Motor neuron (in vitro differentiated cells): ENCODE data around the gene SUSD6. TPM values are rescaled to one million over a fixed set of nuclear protein-coding genes. Genes with fewer than 3 reads are reported as not detected.
A peak's percentile ranks its signal among the peaks of the same experiment; 100 is the strongest.
"Not testable (repeated sequence)": the region's sequence is repeated elsewhere in the genome, so short reads cannot be mapped to it uniquely, and the experiment has no call there.

Source experiments
- ATAC-seq, 8 experiments: fragments of 200-7000 bp; cut with Tn5 transposase; replicated peaks in 6 of 8; 2 replicates each; pipeline ENCODE4 v1.8.0; 2021; ENCODE audit warnings: mild to moderate bottlenecking in 8 of 8, moderate library complexity in 8 of 8
- H3K27ac ChIP-seq, 2 donors: fragments of 250-450 bp; sonication (Bioruptor Pico); 2 replicates each; pipeline ENCODE4 v1.9.0; 2021; ENCODE audit warnings: antibody characterized with exemption in 2 of 2, mild to moderate bottlenecking in 2 of 2, moderate library complexity in 1 of 2
- H3K4me1 ChIP-seq, 2 donors: fragments of 250-450 bp; sonication (Bioruptor Pico); replicated peaks in 1 of 2; 2 replicates each; pipeline ENCODE4 v1.6.1; 2021; ENCODE audit warnings: antibody characterized with exemption in 2 of 2, mild to moderate bottlenecking in 2 of 2, moderate library complexity in 1 of 2
- H3K4me3 ChIP-seq, 5 donors: fragments of 250-450 bp; sonication (Bioruptor Pico); 2 replicates each; pipeline ENCODE4 v1.9.0; 2021; ENCODE audit warnings: antibody characterized with exemption in 5 of 5, mild to moderate bottlenecking in 5 of 5, moderate library complexity in 4 of 5
- WGBS, 10 experiments: fragments of 450-650 bp; shearing (Covaris generic); methylation state at CpG; one replicate each; pipeline ENCODE4 v1.0.0; 2022; 5-methylcytosine and 5-hydroxymethylcytosine counted together
- in situ Hi-C, 9 experiments: fragments of 400-800 bp; cut with MboI; loops; one replicate each; pipeline ENCODE4 v1.15.0; 2021; ENCODE audit warnings: low sequenced_read_pairs in 9 of 9, low pct_unique_long_range_greater_than_20kb in 2 of 9; ENCODE audit not compliant: unreplicated experiment in 9 of 9
- total RNA-seq, 8 experiments: library from RNA; unstranded; fragments of 300-600 nt; gene quantifications; 2 replicates each; pipeline versions ENCODE4 v1.2.3 to v1.2.4, GENCODE V29; 2022

The SUSD6 gene
- total RNA-seq, 8 experiments from 2014 or later: 6.5 to 36.3 (median 12.2) TPM

- 67 to 100% (median 98%) methylated on average over 2 to 9 of the region's 11 CpGs; no CpG with 5 or more reads in 3 of the 10 experiments for WGBS, 10 experiments
- H3K4me1 ChIP-seq: peaks cover 0 to 15% of the 10 kb centered on the region in 2 donors
- ATAC-seq, in situ Hi-C loops, H3K4me3 ChIP-seq, H3K27ac ChIP-seq: not testable (repeated sequence)
Measured at GRCh38 chr14:69647642-69648041, 36.2 kb downstream of the SUSD6 start.

- Histone ChIP-seq H3K4me3 (no peak overlapping the region), H3K4me1 (peaks cover 0 to 15% of the 10 kb centered on the region in 2 donors), H3K27ac (no peak overlapping the region)
- in situ Hi-C loops: no loop called here
- WGBS, 10 experiments: 7 to 100% (median 59%) methylated on average over 1 to 6 of the region's 6 CpGs
- ATAC-seq: peak in 5 of 8 experiments; percentile 47 to 92 (median 50)
Measured at GRCh38 chr14:69648480-69649451, 37.4 kb downstream of the SUSD6 start.

- H3K27ac ChIP-seq: no peak overlapping the region
- in situ Hi-C loops: no loop called here
- 24 to 100% (median 89%) methylated on average over 1 to 3 of the region's 3 CpGs; no CpG with 5 or more reads in 4 of the 10 experiments for WGBS, 10 experiments
- H3K4me3 ChIP-seq: no peak overlapping the region
- ATAC-seq: peak in 3 of 8 experiments; percentile 10 to 36 (median 30)
- peaks cover 0 to 15% of the 10 kb centered on the region in 2 donors for H3K4me1 ChIP-seq
Measured at GRCh38 chr14:69650948-69651369, 39.6 kb downstream of the SUSD6 start.

DNA sequence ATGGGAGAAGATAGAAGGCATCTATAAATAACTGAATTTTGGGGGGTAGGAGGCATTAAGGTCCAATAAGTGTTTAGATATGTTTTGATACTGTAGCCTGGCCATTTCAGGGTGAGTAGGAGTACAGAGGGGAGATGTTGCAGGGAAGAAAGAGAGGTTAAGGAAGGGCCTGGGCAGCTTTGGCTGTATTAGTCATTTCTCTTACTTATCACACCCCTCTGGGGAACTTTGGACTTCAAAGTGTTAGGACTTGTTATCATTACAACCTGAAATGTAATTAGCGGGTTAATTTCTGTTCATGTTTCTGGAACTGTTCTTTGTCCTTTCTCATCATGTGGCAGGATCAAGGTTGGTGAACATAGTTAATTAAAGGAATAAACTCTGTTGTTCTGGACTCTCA is 40.3 kb downstream of the SUSD6 start:
- Histone ChIP-seq H3K27ac (no peak overlapping the region), H3K4me3 (no peak overlapping the region), H3K4me1 (peaks cover 0 to 15% of the 10 kb centered on the region in 2 donors)
- ATAC-seq: peak in 2 of 8 experiments; percentile 26 to 44
- in situ Hi-C loops: no loop called here
- WGBS, 10 experiments: 80 to 100% (median 100%) methylated on average over 1 of the region's 1 CpG; no CpG with 5 or more reads in 3 of the 10 experiments

GRCh38 chr14:69652942-69653684 is 41.7 kb downstream of the SUSD6 start:
- ATAC-seq: no peak
- in situ Hi-C loops: no loop called here
- no peak overlapping the region for H3K27ac ChIP-seq
- peaks cover 3 to 20% of the 10 kb centered on the region in 2 donors for H3K4me1 ChIP-seq
- WGBS, 10 experiments: 82 to 100% (median 92%) methylated on average over 1 to 8 of the region's 10 CpGs; no CpG with 5 or more reads in 1 of the 10 experiments
- no peak overlapping the region for H3K4me3 ChIP-seq

- ATAC-seq: no peak
- 75 to 100% (median 84%) methylated on average over 1 to 3 of the region's 3 CpGs; no CpG with 5 or more reads in 5 of the 10 experiments for WGBS, 10 experiments
- in situ Hi-C loops: no loop called here
- peaks cover 3 to 18% of the 10 kb centered on the region in 2 donors for H3K4me1 ChIP-seq
- H3K27ac ChIP-seq: no peak overlapping the region
- H3K4me3 ChIP-seq: no peak overlapping the region
Measured at GRCh38 chr14:69654116-69654515, 42.7 kb downstream of the SUSD6 start.

GRCh38 chr14:69657950-69658355 is 46.6 kb downstream of the SUSD6 start:
- WGBS, 10 experiments: 14 to 69% (median 42%) methylated on average over 1 to 8 of the region's 9 CpGs; no CpG with 5 or more reads in 3 of the 10 experiments
- in situ Hi-C loops: no loop called here

DNA sequence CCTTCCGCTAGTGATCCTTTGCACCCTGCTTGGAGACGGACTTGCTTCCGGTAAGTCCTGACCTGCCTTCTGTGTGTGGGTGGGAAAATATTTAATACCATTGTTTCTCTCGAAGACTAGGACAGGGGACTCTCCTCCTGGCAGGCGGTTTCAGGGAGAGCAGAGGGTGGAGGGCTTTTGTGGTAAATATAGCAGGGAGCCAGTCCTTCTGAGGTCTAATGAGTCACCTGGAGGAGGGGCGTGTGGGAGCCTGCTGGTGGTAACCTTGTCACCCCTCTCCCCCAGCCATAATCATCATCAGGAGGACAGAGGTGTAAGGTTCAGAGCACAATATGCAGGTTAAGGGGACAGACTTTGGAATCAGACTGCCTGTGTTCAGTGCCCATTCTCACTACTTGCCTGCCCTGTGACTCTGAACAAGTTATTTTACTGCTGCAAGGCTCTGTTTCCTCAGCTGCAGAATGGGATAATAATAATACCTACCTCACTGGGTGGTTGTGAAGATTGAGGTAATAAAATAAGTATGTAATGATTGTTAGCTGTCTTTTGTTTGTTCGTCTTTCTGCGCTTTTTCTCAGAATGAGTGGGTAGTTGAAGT is 47.4 kb downstream of the SUSD6 start:
- 53 to 100% (median 92%) methylated on average over 1 to 6 of the region's 8 CpGs; no CpG with 5 or more reads in 1 of the 10 experiments for WGBS, 10 experiments
- in situ Hi-C loops: no loop called here
- Histone ChIP-seq H3K4me1 (peaks cover 3 to 8% of the 10 kb centered on the region in 2 donors), H3K27ac (no peak overlapping the region), H3K4me3 (no peak overlapping the region)
- no peak for ATAC-seq

More at GRCh38 chr14:69657950-69658355, 46.6 kb downstream of the SUSD6 start:
- H3K4me3 ChIP-seq: no peak overlapping the region
- peaks cover 3 to 8% of the 10 kb centered on the region in 2 donors for H3K4me1 ChIP-seq
- H3K27ac ChIP-seq: no peak overlapping the region
- peak; percentile 21 to 93 (median 65) for ATAC-seq

- no peak for ATAC-seq
Measured at GRCh38 chr14:69660344-69661193, 49.2 kb downstream of the SUSD6 start.

DNA sequence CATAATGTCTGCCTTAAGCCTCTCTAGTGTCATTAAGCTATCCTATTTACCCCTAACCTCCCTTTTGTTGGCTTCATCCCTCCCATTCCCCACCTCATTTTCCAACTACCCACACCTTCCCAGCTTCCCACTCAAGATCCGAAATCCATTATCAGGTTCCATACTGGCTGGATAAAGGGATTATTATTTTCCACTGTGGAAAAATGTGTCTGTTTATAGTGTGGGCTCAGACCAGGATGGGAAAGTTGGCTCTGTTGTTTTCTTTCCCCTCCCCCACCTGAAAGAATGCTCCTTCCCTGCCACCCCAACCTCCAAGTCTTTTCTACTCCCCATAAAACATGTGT is 49.8 kb downstream of the SUSD6 start:
- peaks cover 3 to 8% of the 10 kb centered on the region in 2 donors for H3K4me1 ChIP-seq
- H3K4me3 ChIP-seq: no peak overlapping the region
- no peak overlapping the region for H3K27ac ChIP-seq
- in situ Hi-C loops: no loop called here
- no peak for ATAC-seq
- 60 to 100% (median 100%) methylated on average over 1 of the region's 1 CpG; no CpG with 5 or more reads in 7 of the 10 experiments for WGBS, 10 experiments

More at GRCh38 chr14:69660344-69661193, 49.2 kb downstream of the SUSD6 start:
- Histone ChIP-seq H3K4me3 (no peak overlapping the region), H3K27ac (no peak overlapping the region), H3K4me1 (peaks cover 3 to 8% of the 10 kb centered on the region in 2 donors)
- in situ Hi-C loops: no loop called here
- 0 to 100% (median 78%) methylated on average over 1 to 2 of the region's 2 CpGs; no CpG with 5 or more reads in 3 of the 10 experiments for WGBS, 10 experiments

DNA sequence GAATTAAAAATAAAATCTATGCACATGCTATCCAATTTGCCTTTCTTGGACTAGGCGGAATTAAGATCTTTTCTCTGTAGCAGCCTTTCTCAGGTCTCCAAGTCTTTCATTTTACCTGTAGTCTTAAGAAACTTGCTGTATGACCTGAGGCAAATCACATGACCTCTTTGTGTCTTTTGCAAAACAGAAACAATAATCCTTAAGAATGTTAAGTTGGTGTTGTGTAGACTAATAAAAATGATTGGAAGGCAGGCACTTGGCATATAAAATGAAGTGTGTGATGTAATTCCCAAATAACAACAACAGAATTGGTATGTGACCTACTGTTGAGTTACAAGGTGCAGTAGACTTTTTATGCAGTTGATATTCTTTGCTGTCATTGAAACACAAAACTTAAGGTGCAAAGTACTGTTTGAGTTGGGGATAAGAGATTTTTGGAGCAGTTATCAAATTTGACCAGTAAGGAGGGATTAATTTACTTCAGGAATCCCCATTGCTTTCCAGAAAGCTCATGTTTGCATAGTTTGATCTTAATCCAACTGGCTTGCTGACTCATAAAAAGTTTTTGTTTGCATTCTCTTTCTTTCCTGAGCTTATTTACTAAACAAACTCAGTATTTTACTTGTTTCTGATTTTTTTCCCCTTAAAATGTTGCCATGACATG is 51.4 kb downstream of the SUSD6 start:
- no peak overlapping the region for H3K4me3 ChIP-seq
- no peak overlapping the region for H3K27ac ChIP-seq
- peaks cover 8 to 12% of the 10 kb centered on the region in 2 donors for H3K4me1 ChIP-seq
- in situ Hi-C loops: no loop called here
- 83 to 100% (median 100%) methylated on average over 1 of the region's 1 CpG; no CpG with 5 or more reads in 4 of the 10 experiments for WGBS, 10 experiments
- ATAC-seq: peak in 1 of 8 experiments; percentile 11
